ENCODE measurements around the gene NIPA2. TPM values are rescaled to one million over a fixed set of nuclear protein-coding genes. Genes with fewer than 3 reads are reported as not detected.

NIPA2 gene
- total and polyA plus RNA-seq, 2 of the 8 experiments (the other 6 are each of a cell fraction or from before 2014, with no cell fraction given): 38.5 to 81.7 TPM

DNA sequence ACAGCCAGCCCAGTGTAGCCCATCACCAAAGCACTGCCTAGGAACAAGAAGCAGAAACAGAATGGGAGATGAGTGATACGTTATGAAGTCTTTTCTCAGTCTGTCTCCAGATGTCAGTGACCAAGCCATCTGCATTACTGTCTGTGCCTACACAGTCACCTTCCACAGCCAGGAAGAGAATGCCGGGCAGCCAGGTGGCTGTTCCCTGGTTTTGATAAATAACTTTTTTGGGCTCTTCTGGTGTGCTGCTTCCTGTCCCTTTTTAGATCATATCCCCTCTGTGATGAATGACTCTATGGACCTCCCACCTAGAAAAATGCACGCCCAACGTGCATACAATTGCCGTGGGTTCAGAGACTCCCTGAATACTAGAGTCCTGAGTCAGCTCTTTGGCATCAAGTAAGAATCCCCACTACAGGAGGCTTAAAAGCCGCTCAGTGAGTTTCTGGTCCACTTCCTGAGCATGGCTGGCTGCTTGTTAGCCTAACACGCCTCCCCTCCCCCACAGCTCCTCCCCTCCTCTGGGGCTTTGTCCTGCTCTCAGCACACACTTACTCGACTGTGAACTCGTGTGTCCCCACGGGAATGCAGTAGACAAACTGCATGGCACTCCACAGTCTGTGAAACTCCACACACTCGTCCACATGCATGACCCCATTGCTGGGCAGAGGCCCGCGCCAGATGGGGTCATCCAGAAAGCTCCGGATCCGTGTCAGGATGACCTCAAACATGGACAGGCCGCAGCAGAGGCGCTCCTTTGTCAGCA, 34.7 kb downstream of the NIPA2 start (continued):
- TF ChIP-seq ASH2L (IDR thresholded peaks at IDR 0.05; ENCODE audit: low read length): peak; percentile 77
- TF ChIP-seq RNF2 (IDR thresholded peaks at IDR 0.05; ENCODE audit: borderline replicate concordance, low read depth, low read length, missing control alignments, poor library complexity, severe bottlenecking): no peak
- peak; percentile 41; the same call in 1 of the 2 replicates for TF ChIP-seq MAFK (IDR thresholded peaks at IDR 0.05; ENCODE audit: low read depth, low read length)

Data from H1 (cell line).